ENCODE data around the gene GANAB.
"Not testable (repeated sequence)": the region's sequence is repeated elsewhere in the genome, so short reads cannot be mapped to it uniquely, and the experiment has no call there.

GANAB gene

GRCh38 chr11:62621567-62622470 lies 24.6 kb downstream of the GANAB start, which contains the start of gene B3GAT3:
TSS of gene B3GAT3 (minus strand) at chr11:62621986. CDS start at chr11:62621947, 39 bp downstream.
- DNase-seq = peak; percentile 84 to 99 (median 96)

- DNase-seq = no peak
Observed at GRCh38 chr11:62621027-62621566, 25.3 kb downstream of the GANAB start.

GRCh38 chr11:62616957-62617356 lies 29.5 kb downstream of the GANAB start:
- not testable (repeated sequence) for DNase-seq

GRCh38 chr11:62615521-62615920 lies 30.9 kb downstream of the GANAB start:
- peak in 1 of 56 donors; percentile 3 for DNase-seq

GRCh38 chr11:62614275-62614674 lies 32.1 kb downstream of the GANAB start:
- peak in 1 of 56 donors; percentile 9 for DNase-seq

- DNase-seq = peak in 21 of 56 donors; percentile 38 to 86 (median 66)
Observed at GRCh38 chr11:62613291-62613778, 33.1 kb downstream of the GANAB start.

- peak in 54 of 56 donors; percentile 41 to 95 (median 80) for DNase-seq
Observed at GRCh38 chr11:62612366-62613290, 33.8 kb downstream of the GANAB start, which contains the start of the genes EML3 and ROM1. TSS of gene EML3 (minus strand) at chr11:62612775. CDS start at chr11:62612457, 318 bp downstream. TSS of gene ROM1 (plus strand) at chr11:62613257. CDS start at chr11:62613282, 25 bp downstream.

GRCh38 chr11:62611705-62612365 lies 34.6 kb downstream of the GANAB start:
- peak in 25 of 56 donors; percentile 11 to 61 (median 30) for DNase-seq

- no peak for DNase-seq
Observed at GRCh38 chr11:62610814-62611704, 35.4 kb downstream of the GANAB start.

GRCh38 chr11:62610403-62610802 lies 36.0 kb downstream of the GANAB start:
- DNase-seq = no peak

- DNase-seq = no peak
Observed at GRCh38 chr11:62608776-62609175, 37.6 kb downstream of the GANAB start.

- no peak for DNase-seq
Observed at GRCh38 chr11:62607714-62608113, 38.7 kb downstream of the GANAB start.

- no peak for DNase-seq
Observed at GRCh38 chr11:62605902-62606301, 40.5 kb downstream of the GANAB start.

- no peak for DNase-seq
Observed at GRCh38 chr11:62605467-62605866, 40.9 kb downstream of the GANAB start.

- DNase-seq = peak in 2 of 56 donors; percentile 8
Observed at GRCh38 chr11:62604460-62605120, 41.8 kb downstream of the GANAB start.

GRCh38 chr11:62603776-62604299 lies 42.6 kb downstream of the GANAB start:
- no peak for DNase-seq

- DNase-seq = no peak
Observed at GRCh38 chr11:62603072-62603408, 43.4 kb downstream of the GANAB start.
